GM20431 (cell line): Measurements from ENCODE around the gene ECPAS.
"Not testable (repeated sequence)": the region's sequence is repeated elsewhere in the genome, so short reads cannot be mapped to it uniquely, and the experiment has no call there.

ENCODE experiments used
- in situ Hi-C: fragments of 300-500 bp; cut with MseI, MboI; formaldehyde crosslinking; loops from one replicate; pipeline ENCODE4 v1.15.0; 2020; ENCODE audit warnings: low sequenced_read_pairs; ENCODE audit not compliant: unreplicated experiment

The ECPAS gene

DNA sequence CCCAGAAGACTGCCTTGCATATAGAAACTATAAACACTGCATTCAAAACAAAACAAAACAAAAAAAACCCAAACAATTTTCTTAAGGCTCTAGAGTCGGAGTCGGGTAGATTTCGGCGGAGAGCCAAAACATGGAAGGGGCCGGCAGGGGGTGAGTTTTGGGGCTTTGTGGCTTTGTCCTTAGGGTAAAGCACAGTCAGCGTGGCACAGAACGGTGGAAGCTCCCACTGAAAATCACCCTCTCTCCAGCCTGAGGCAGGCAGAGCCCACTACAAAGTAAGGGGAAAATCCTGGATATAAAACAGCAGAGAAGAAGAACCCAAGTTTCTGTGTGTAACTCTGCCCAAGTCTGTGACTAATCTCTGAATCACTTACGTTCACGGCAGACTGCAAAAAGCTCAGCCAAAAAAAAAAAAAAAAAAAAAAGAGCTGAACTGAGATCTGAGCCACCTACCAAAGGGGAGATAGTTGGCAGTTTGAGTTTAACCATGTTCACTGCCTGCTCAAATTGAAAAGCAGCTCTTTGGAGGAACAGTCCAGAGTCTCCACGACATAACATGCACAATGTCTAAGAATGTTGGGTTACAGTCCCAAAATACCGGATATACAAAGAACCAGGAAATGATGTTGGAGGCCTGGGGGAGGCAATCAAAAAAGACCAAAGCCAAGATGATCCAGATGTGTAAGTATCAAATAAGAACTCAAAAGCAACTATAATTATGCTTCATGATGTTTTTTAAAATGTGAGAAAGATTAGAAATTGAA, 127.5 kb downstream of the ECPAS start:
- in situ Hi-C loops = no loop called here

DNA sequence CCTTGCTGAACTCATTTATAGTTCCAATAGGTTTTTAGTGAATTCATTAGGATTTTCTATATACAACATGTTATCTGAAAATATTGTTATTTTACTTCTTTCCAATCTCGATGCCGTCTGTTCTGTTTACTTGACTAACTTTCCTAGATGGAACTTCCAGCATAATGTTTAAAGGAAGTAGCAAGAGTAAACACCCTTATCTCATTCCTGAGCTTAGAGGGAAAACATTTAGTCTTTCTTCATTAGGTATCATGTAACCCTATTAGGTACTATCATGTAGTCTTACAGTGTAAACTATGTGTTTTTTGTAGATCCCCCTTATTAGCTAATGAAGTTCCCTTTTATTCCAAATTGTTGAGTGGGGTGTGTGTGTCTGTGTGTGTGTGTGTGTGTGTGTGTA, 131.6 kb downstream of the ECPAS start:
- in situ Hi-C loops = no loop called here

DNA sequence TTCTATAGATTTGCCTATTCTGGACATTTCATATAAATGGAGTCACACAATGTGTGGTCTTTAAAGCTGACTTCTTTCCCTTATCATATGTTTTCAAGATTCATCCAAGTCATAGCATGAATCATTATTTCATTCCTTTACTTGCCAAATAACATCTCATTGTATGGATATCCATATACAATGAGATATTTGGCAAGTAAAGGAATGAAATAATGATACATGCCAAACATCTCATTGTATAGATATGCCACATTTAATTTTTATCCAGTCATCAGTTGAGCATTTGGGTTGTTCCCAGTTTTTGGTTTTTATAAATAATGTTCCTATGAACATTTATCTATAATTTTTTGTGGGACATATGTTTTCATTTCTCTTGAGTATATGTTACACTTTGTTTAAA, 133.6 kb downstream of the ECPAS start:
- in situ Hi-C loops = no loop called here

DNA sequence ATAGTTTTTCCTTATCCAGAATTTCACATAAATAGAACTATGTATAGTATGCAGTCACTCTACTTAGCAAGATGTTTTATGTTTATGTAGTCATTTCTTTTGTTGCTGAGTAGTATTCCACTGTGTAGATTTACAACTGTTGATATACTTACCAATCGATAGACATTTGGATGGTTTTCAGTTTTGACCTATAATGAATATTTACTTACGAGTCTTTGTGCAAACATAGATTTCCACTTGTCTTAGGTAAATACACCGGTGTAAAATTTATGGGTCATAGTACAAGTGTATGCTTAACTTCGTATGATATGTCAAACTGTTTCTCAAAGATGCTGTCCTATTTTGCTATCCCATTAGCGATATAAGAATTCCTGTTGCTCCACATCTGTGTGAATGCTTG, 134.4 kb downstream of the ECPAS start:
- in situ Hi-C loops = no loop called here

DNA sequence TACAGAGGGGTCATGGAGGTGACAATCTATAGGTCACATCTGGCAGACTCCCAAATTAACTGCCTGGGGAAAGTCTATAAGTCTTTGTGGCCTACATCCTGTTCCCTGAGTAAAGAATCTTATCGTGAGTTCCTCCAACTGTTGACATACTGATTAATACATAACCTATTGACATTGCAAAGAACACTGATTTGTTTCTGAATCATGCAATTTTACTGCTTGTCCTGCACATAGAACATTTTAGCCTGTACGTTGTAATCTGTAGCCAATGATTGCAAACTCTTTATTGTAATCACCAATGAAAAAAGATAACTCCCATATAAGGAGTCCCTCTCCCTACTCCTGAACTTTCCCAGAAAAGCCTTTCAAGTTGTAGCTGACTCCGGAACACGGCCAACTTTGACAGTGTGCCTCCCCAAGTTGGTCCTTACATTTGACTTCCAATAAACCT, 135.3 kb downstream of the ECPAS start:
- in situ Hi-C loops = no loop called here

DNA sequence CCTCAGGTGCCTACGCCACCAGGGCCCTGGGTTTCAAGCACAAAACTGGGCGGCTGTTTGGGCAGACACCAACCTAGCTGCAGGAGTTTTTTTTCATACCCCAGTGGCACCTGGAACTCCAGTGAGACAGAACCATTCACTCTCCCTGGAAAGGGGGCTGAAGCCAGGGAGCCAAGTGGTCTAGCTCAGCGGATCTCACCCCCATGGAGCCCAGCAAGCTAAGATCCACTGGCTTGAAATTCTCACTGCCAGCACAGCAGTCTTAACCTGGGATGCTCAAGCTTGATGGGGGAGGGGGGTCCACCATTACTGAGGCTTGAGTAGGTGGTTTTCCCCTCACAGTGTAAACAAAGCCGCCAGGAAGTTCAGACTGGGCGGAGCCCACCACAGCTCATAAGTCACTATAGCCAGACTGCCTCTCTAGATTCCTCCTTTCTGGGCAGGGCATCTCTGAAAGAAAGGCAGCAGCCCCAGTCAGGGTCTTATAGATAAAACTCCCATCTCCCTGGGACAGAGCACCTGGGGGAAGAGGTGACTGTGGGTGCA, 149.8 kb downstream of the ECPAS start:
- in situ Hi-C loops = not testable (repeated sequence)

DNA sequence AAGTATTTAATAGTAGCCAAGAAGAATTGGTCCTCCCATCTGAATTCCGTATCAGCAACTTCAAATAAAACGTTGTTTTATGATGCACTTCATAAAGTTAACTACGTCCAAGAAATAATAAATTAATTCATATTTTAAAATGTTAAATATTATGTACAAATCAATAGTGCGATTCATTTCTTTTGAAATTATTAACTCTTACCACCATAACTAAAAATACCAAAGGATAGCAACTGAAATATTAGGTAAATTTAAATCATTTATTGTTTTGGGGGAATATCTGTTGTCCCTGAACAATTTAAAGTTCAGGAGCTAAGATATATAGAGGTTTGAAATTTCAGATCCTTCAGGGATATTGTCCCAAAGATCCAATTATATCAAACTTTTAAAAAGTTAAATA, 154.1 kb downstream of the ECPAS start, which contains the start of gene OR2K2:
Gene OR2K2, minus strand, starts transcription at position 101 of the 400 bp plus-strand sequence. CDS start 1,791 bp downstream, outside the sequence.
- in situ Hi-C loops = no loop called here

DNA sequence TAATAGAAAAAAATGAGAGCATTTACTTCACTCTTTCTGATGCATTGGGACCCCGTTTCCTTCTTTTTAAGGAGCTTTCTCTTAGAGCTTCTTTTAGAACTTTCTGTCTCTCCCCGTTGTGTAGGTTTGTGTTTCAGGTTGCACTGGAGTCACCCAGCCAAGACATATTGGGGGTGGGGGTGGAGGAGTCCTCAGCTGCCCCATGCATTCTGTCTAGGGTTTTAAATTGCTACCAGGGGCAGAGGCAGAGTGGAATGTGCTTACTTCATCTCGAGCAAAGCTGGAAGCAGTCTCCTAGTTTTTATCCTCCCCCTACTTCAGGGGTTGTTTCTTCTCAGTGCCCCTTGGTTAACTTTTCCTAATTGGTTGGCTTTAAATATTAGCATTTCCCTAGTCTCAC, 163.6 kb downstream of the ECPAS start:
- in situ Hi-C loops = no loop called here

DNA sequence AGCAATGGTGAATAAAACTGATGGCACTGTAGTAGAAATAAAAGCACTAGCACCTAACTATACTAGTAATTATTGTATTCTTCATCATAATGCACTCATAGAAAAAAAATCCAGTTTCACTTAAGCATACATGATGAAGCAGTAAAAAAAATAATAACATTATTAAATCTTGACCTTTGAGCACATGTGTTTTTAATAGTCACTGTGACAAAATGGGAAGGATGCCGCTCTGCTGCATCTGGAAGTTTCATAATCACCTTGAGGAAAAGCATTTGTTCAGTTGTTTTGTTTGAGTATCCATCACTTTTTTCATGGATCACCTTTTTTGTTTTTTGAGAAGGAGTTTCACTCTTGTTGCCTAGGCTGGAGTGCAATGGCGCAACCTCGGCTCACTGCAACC, 167.4 kb downstream of the ECPAS start:
- in situ Hi-C loops = no loop called here
